Measurements from ENCODE around the gene SPATA24.
"Not testable (repeated sequence)": the region's sequence is repeated elsewhere in the genome, so short reads cannot be mapped to it uniquely, and the experiment has no call there.

Gene SPATA24

GRCh38 chr5:139416651-139417050, 12.8 kb upstream of the SPATA24 start:
- DNase-seq (ENCODE audit: low read depth), result no peak

GRCh38 chr5:139415869-139416268, 12.0 kb upstream of the SPATA24 start:
- DNase-seq (ENCODE audit: low read depth), result no peak

DNA sequence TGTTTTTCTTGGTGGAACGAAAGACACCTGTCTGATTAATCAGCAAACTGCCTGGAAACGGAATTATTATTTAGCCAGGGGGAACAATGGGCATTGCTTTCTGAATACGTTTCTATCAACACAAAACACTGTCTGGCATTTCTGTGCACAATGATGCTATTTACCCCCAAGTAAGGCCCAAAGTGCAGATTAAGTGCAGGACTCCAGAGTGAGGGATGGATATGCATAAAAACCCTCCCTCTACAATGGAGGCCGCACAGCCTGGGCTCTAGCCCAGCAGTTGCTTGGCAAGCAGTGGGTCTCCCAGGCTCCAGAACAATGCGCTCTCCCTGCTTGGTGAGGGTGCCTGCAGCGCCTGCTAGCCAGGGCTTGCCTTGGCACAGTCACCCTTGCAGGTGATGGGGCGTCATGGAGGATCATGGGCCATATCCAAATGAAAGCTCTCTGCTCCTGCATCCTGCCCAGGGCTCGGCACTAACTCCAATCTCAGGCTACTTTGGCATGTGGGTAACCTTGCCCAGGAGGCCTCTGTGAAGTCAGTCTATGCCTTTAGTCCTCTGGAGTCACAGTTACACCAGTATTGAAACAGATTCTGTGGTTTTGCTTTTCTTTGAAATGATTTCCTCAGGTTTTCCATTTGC, 11.5 kb upstream of the SPATA24 start:
- DNase-seq (ENCODE audit: low read depth), result no peak

GRCh38 chr5:139414581-139415130, 10.8 kb upstream of the SPATA24 start:
- DNase-seq (ENCODE audit: low read depth), result no peak

- DNase-seq (ENCODE audit: low read depth), result no peak
Observed at GRCh38 chr5:139413963-139414362, 10.1 kb upstream of the SPATA24 start.

- DNase-seq (ENCODE audit: low read depth), result no peak
Observed at GRCh38 chr5:139413153-139413552, 9.3 kb upstream of the SPATA24 start.

GRCh38 chr5:139410993-139411828, 7.3 kb upstream of the SPATA24 start:
- no peak for DNase-seq (ENCODE audit: low read depth)

GRCh38 chr5:139410121-139410992, 6.5 kb upstream of the SPATA24 start:
- no peak for DNase-seq (ENCODE audit: low read depth)

- DNase-seq (ENCODE audit: low read depth), result not testable (repeated sequence)
Observed at GRCh38 chr5:139409116-139409515, 5.2 kb upstream of the SPATA24 start.

DNA sequence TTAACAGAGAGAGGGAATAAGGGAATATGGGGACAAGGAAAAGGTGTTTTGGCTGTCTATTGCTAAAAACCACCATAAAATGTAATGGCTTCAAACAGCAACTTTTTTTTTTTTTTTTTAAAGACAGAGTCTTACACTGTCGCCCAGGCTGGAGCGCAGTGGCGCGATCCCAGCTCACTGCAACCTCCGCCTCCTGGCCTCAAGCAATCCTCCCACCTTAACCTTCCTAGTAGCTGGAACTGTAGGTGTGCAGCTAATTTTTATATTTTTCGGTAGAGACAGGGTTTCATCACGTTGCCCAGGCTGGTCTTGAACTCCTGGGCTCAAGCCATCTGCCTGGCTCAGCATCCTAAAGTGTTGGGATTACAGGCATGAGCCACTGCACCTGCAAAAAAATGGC, 4.3 kb upstream of the SPATA24 start:
- DNase-seq (ENCODE audit: low read depth), result no peak

DNA sequence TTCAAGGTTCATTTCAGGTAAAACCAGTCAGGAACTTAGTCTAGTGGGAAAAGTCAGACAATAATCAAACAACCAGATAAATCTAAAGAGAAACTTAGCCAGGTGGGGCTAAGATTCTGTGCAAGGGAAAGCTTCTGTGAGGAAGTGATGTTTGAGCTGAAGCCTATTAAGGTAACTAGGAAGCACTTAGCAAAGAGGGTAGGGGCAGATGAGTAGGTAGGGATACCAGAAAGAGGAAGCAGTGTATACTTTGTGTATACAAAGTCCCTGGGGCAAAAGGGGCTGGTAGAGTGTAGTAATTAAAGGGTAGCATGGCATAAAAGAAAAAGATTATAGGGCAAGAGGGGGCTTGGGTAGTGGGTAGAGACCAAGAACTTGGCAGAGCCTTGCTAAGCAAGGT, 3.6 kb upstream of the SPATA24 start:
- no peak for DNase-seq (ENCODE audit: low read depth)

- no peak for DNase-seq (ENCODE audit: low read depth)
Observed at GRCh38 chr5:139406963-139407362, 3.1 kb upstream of the SPATA24 start.

DNA sequence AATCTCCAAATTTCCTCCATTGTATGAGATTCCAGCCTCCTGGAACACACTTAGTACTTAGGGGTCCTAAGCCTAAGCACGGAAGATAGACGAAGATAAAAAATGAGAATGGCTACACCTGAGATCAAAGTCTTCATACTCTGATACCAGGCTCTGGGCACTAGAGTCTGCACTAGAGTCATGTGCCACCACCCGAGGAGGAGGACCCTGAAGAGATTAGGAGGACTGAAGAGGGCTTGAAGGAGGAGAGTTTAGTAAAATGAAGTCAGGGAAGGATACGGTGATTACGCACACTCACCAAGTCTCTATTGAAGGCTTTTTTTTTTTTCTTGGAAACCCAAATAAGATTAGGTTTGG, 573 bp upstream of the SPATA24 start:
- DNase-seq (ENCODE audit: low read depth), result no peak

GRCh38 chr5:139403418-139403786, 487 bp downstream of the SPATA24 start:
- DNase-seq (ENCODE audit: low read depth), result no peak

- no peak for DNase-seq (ENCODE audit: low read depth)
Observed at GRCh38 chr5:139402561-139403158, 1.2 kb downstream of the SPATA24 start.

- DNase-seq (ENCODE audit: low read depth), result no peak
Observed at GRCh38 chr5:139401546-139401945, 2.3 kb downstream of the SPATA24 start.

- no peak for DNase-seq (ENCODE audit: low read depth)
Observed at GRCh38 chr5:139399501-139400121, 4.3 kb downstream of the SPATA24 start.

GRCh38 chr5:139397921-139398320, 6.0 kb downstream of the SPATA24 start:
- no peak for DNase-seq (ENCODE audit: low read depth)

DNA sequence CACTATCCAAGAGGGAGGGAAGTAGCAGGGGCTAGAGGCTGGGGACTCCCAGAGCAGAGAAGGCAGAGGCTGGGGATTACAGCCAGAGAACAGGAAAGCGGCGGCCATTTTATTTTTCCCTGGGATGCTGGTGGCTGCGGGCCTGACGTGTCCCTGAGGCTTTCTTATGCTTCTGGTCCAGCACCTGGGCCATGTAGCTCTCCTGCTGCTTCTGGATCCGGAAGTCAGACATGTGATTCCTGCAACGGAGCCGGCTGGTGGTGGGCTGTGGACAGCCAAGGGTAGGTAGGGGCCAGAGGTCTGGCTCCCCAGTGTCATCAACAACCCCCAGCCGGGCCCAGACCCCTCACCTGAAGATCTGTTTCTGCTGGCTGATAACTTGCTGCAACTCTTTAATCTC, 7.2 kb downstream of the SPATA24 start:
- DNase-seq (ENCODE audit: low read depth), result no peak

- DNase-seq (ENCODE audit: low read depth), result no peak
Observed at GRCh38 chr5:139395844-139396640, 7.8 kb downstream of the SPATA24 start.
